GM18507 (cell line): ENCODE data around the gene NUAK2.
A peak's percentile ranks its signal among the peaks of the same experiment; 100 is the strongest.

ENCODE experiments used
- DNase-seq: peaks from one replicate; pipeline ENCODE4 v3.0.0; 2011; ENCODE audit warnings: low read depth; ENCODE audit not compliant: insufficient read length; ENCODE audit errors: extremely low spot score
- FAIRE-seq: peaks from 2 replicates; lab custom pipeline; 2011; peaks lifted over from hg19 to GRCh38; lab: Jason Lieb, UNC

Gene NUAK2

GRCh38 chr1:205348554-205349487 lies 27.3 kb upstream of the NUAK2 start:
- FAIRE-seq (no peak), DNase-seq (no peak)

GRCh38 chr1:205346956-205347574 lies 25.5 kb upstream of the NUAK2 start:
- no peak for FAIRE-seq
- DNase-seq: no peak

- DNase-seq (no peak), FAIRE-seq (no peak)
These were observed 24.2 kb upstream of the NUAK2 start for GRCh38 chr1:205345761-205346160.

GRCh38 chr1:205344066-205344928 lies 22.8 kb upstream of the NUAK2 start:
- no peak for DNase-seq
- no peak for FAIRE-seq

- FAIRE-seq: no peak
These were observed 22.0 kb upstream of the NUAK2 start for GRCh38 chr1:205343431-205344065.

GRCh38 chr1:205342986-205343385 lies 21.4 kb upstream of the NUAK2 start:
- DNase-seq (no peak), FAIRE-seq (no peak)

More at GRCh38 chr1:205343431-205344065, 22.0 kb upstream of the NUAK2 start:
- no peak for DNase-seq

GRCh38 chr1:205340676-205341075 lies 19.1 kb upstream of the NUAK2 start:
- FAIRE-seq: no peak
- DNase-seq: no peak

- FAIRE-seq (peak; percentile 55), DNase-seq (no peak)
These were observed 18.2 kb upstream of the NUAK2 start for GRCh38 chr1:205339717-205340116.

GRCh38 chr1:205339197-205339702 lies 17.7 kb upstream of the NUAK2 start:
- DNase-seq: no peak
- FAIRE-seq: no peak

- DNase-seq (no peak), FAIRE-seq (no peak)
These were observed 16.5 kb upstream of the NUAK2 start for GRCh38 chr1:205338011-205338410.

- DNase-seq: no peak
- no peak for FAIRE-seq
These were observed 15.9 kb upstream of the NUAK2 start for GRCh38 chr1:205337481-205337880.

GRCh38 chr1:205335692-205336091 lies 14.1 kb upstream of the NUAK2 start:
- DNase-seq: peak; percentile 44
- peak; percentile 72 for FAIRE-seq

- DNase-seq (no peak), FAIRE-seq (no peak)
These were observed 10.7 kb upstream of the NUAK2 start for GRCh38 chr1:205332015-205332791.

GRCh38 chr1:205330150-205330549 lies 8.6 kb upstream of the NUAK2 start:
- FAIRE-seq: no peak

GRCh38 chr1:205329719-205330118 lies 8.2 kb upstream of the NUAK2 start:
- DNase-seq (no peak), FAIRE-seq (no peak)

More at GRCh38 chr1:205330150-205330549, 8.6 kb upstream of the NUAK2 start:
- DNase-seq: no peak

GRCh38 chr1:205328476-205328875 lies 6.9 kb upstream of the NUAK2 start:
- FAIRE-seq (no peak), DNase-seq (no peak)

- DNase-seq (no peak), FAIRE-seq (no peak)
These were observed 5.4 kb upstream of the NUAK2 start for GRCh38 chr1:205326812-205327466.

- FAIRE-seq (peak; percentile 63), DNase-seq (peak; percentile 28)
These were observed 3.9 kb upstream of the NUAK2 start for GRCh38 chr1:205325334-205325884.
